HCT116 (cell line): ENCODE measurements around the gene TTYH3. TPM values are rescaled to one million over a fixed set of nuclear protein-coding genes. Genes with fewer than 3 reads are reported as not detected.

Experiments
- ATAC-seq: fragments of 200-7000 bp; cut with Tn5 transposase; 2 replicates; pipeline ENCODE4 v1.9.1; 2020; ENCODE audit warnings: mild to moderate bottlenecking, moderate library complexity
- BruUV-seq: library from RNA; stranded (reverse); fragments of 400-500 nt; replicated peaks from 2 replicates; lab custom pipeline; 2021; lab: Mats Ljungman, UMichigan
- CTCF ChIA-PET: fragments of 300-600 bp; sonication (Branson Sonifier 250); formaldehyde crosslinking; loops from one replicate; lab custom pipeline; 2021; ENCODE audit warnings: antibody characterized with exemption; lab: Charles Lee
- POLR2A ChIA-PET: fragments of 300-600, 350-600 bp; sonication (Branson Sonifier 250); formaldehyde crosslinking; loops from one replicate; lab custom pipeline; 2021; ENCODE audit warnings: antibody characterized with exemption; lab: Charles Lee
- RAD21 ChIA-PET, 2 experiments: fragments of 300-600 bp; sonication (Branson Sonifier 250); formaldehyde crosslinking; loops; one replicate each; lab custom pipeline; 2023; ENCODE audit warnings: low total read pairs in 2 of 2; ENCODE audit not compliant: uncharacterized antibody in 2 of 2, unreplicated experiment in 2 of 2, low non-redundant PET in 1 of 2; lab: Charles Lee
- DNase-seq: peaks from one replicate; pipeline ENCODE4 v3.0.0-alpha.2; 2010; ENCODE audit warnings: low read depth, low spot score
- H2AFZ ChIP-seq: fragments of 200-600 bp; shearing (Covaris generic), sonication (generic); 2 replicates; pipeline ENCODE4 v1.6.1; 2017; ENCODE audit warnings: low read depth, mixed run types, mixed read lengths, antibody characterized with exemption, low read length; ENCODE audit not compliant: poor library complexity, severe bottlenecking
- H3K27ac ChIP-seq: 2 replicates; pipeline ENCODE4 v1.5.1; 2012; ENCODE audit warnings: low read depth, low read length
- H3K27me3 ChIP-seq: fragments of 200-600 bp; sonication (generic); 2 replicates; pipeline ENCODE4 v1.6.1; 2016; ENCODE audit warnings: mixed run types, low read length, mixed read lengths; ENCODE audit not compliant: insufficient read depth
- H3K36me3 ChIP-seq, 2 experiments: fragments of 200-500 bp in 1 of 2; fragments of 200-600 bp in 1 of 2; sonication (Bioruptor generic) in 1 of 2; sonication (generic) in 1 of 2; 2 replicates each; pipeline versions ENCODE4 v1.5.1 to v1.6.1; 2014 to 2016; ENCODE audit warnings: low read length in 2 of 2, inconsistent platforms in 1 of 2, mixed read lengths in 1 of 2, mixed run types in 1 of 2; ENCODE audit not compliant: insufficient read depth in 2 of 2, control insufficient read depth in 1 of 2
- H3K4me1 ChIP-seq, 2 experiments: fragments of 200-600 bp in 1 of 2; sonication (generic) in 1 of 2; 2 replicates each; pipeline versions ENCODE4 v1.5.1 to v1.6.1; 2012 to 2017; ENCODE audit warnings: low read length in 2 of 2, inconsistent platforms in 1 of 2, mild to moderate bottlenecking in 1 of 2, mixed read lengths in 1 of 2, mixed run types in 1 of 2, moderate library complexity in 1 of 2; ENCODE audit not compliant: insufficient read depth in 2 of 2, control insufficient read depth in 1 of 2
- H3K4me2 ChIP-seq: fragments of 200-600 bp; sonication (generic); 2 replicates; pipeline ENCODE4 v1.6.1; 2017; ENCODE audit warnings: mixed run types, low read length, mixed read lengths
- H3K4me3 ChIP-seq, 2 experiments: fragments of 200-600 bp in 1 of 2; sonication (generic) in 1 of 2; replicated peaks in 1 of 2; 2 replicates each; pipeline ENCODE4 v1.5.1; 2011 to 2016; ENCODE audit warnings: low read length in 2 of 2, control low read depth in 1 of 2, low read depth in 1 of 2, mild to moderate bottlenecking in 1 of 2, mixed read lengths in 1 of 2, mixed run types in 1 of 2
- H3K79me2 ChIP-seq: fragments of 200-600 bp; sonication (generic); 2 replicates; pipeline ENCODE4 v1.6.1; 2017; ENCODE audit warnings: mild to moderate bottlenecking, mixed run types, low read length, moderate library complexity, mixed read lengths; ENCODE audit not compliant: insufficient read depth
- H3K9ac ChIP-seq: fragments of 200-600 bp; sonication (generic); 2 replicates; pipeline ENCODE4 v1.6.1; 2016; ENCODE audit warnings: low read length, mixed read lengths
- H3K9me2 ChIP-seq: fragments of 200-600 bp; sonication (generic), shearing (Covaris generic); 2 replicates; pipeline ENCODE4 v1.6.1; 2017; ENCODE audit warnings: mixed run types, mild to moderate bottlenecking, moderate library complexity; ENCODE audit not compliant: insufficient read depth
- H3K9me3 ChIP-seq, 2 experiments: fragments of 200-500 bp in 1 of 2; fragments of 200-600 bp in 1 of 2; sonication (Bioruptor generic) in 1 of 2; sonication (generic) in 1 of 2; 2 replicates each; pipeline ENCODE4 v1.6.1; 2014 to 2017; ENCODE audit warnings: low read length in 2 of 2, mixed read lengths in 2 of 2, inconsistent platforms in 1 of 2, low read depth in 1 of 2, mild to moderate bottlenecking in 1 of 2, mixed run types in 1 of 2, moderate library complexity in 1 of 2; ENCODE audit not compliant: control insufficient read depth in 1 of 2, insufficient read depth in 1 of 2
- H4K20me1 ChIP-seq: fragments of 200-600 bp; sonication (generic), shearing (Covaris generic); 2 replicates; pipeline ENCODE4 v1.6.1; 2017; ENCODE audit warnings: mixed run types, mild to moderate bottlenecking, moderate library complexity; ENCODE audit not compliant: insufficient read depth
- CEBPB ChIP-seq: IDR thresholded peaks from 2 replicates; pipeline ENCODE4 v1.6.1; 2012; ENCODE audit warnings: low read depth
- CTCF ChIP-seq, 3 experiments: fragments of 200-600 bp in 1 of 3; sonication (generic) in 1 of 3; IDR thresholded peaks in 2 of 3; conservative IDR thresholded peaks in 1 of 3; 2 replicates each; pipeline ENCODE4 v1.5.1; 2012 to 2017; ENCODE audit warnings: low read depth in 2 of 3, low read length in 2 of 3, antibody characterized with exemption in 1 of 3, borderline replicate concordance in 1 of 3, control low read depth in 1 of 3, mild to moderate bottlenecking in 1 of 3, mixed read lengths in 1 of 3, mixed run types in 1 of 3, moderate library complexity in 1 of 3; ENCODE audit not compliant: insufficient read depth in 1 of 3
- EZH2 ChIP-seq: fragments of 200-600 bp; sonication (generic); IDR thresholded peaks from 2 replicates; pipeline ENCODE4 v1.6.1; 2017; ENCODE audit warnings: antibody characterized with exemption, mixed run types
- EZH2phosphoT487 ChIP-seq: fragments of 200-600 bp; IDR thresholded peaks from 2 replicates; pipeline ENCODE4 v1.6.1; 2018; ENCODE audit warnings: antibody characterized with exemption, borderline replicate concordance
- FOSL1 ChIP-seq: IDR thresholded peaks from 2 replicates; pipeline ENCODE4 v1.6.1; 2012; ENCODE audit warnings: low read depth
- MAX ChIP-seq: IDR thresholded peaks from 2 replicates; pipeline ENCODE4 v1.6.1; 2012
- POLR2A ChIP-seq: IDR thresholded peaks from 2 replicates; pipeline ENCODE4 v1.7.0; 2011; ENCODE audit warnings: borderline replicate concordance; ENCODE audit not compliant: insufficient read depth, insufficient read length; ENCODE audit errors: extremely low read depth
- POLR2AphosphoS5 ChIP-seq: IDR thresholded peaks from 2 replicates; pipeline ENCODE4 v1.6.1; 2011; ENCODE audit warnings: mild to moderate bottlenecking, low read depth, low read length, moderate library complexity
- RAD21 ChIP-seq: IDR thresholded peaks from 2 replicates; pipeline ENCODE4 v1.6.1; 2012; ENCODE audit warnings: low read depth, mild to moderate bottlenecking
- REST ChIP-seq: IDR thresholded peaks from 2 replicates; pipeline ENCODE4 v1.6.1; 2012; ENCODE audit warnings: low read depth
- SIN3A ChIP-seq: IDR thresholded peaks from 2 replicates; pipeline ENCODE4 v1.6.1; 2012; ENCODE audit warnings: low read depth
- SP1 ChIP-seq: IDR thresholded peaks from 2 replicates; pipeline ENCODE4 v1.6.1; 2012; ENCODE audit warnings: low read depth
- SRF ChIP-seq: IDR thresholded peaks from 2 replicates; pipeline ENCODE4 v1.6.1; 2012; ENCODE audit warnings: low read depth
- TCF7L2 ChIP-seq: IDR thresholded peaks from 2 replicates; pipeline ENCODE4 v1.7.0; 2011; ENCODE audit warnings: borderline replicate concordance, inconsistent platforms; ENCODE audit not compliant: insufficient read depth, insufficient read length; ENCODE audit errors: extremely low read depth
- YY1 ChIP-seq: IDR thresholded peaks from 2 replicates; pipeline ENCODE4 v1.6.1; 2011; ENCODE audit warnings: low read length, low read depth, moderate library complexity, mild to moderate bottlenecking; ENCODE audit not compliant: insufficient replicate concordance; ENCODE audit errors: extremely low read depth
- ZBTB33 ChIP-seq: IDR thresholded peaks from 2 replicates; pipeline ENCODE4 v1.6.1; 2011; ENCODE audit warnings: mild to moderate bottlenecking, low read length, moderate library complexity; ENCODE audit not compliant: insufficient replicate concordance; ENCODE audit errors: extremely low read depth
- ZFX ChIP-seq: fragments of 450-650 bp; IDR thresholded peaks from 2 replicates; pipeline ENCODE4 v1.6.1; 2017
- ZNF274 ChIP-seq: fragments of 200-500 bp; sonication (Bioruptor generic); IDR thresholded peaks from 2 replicates; pipeline ENCODE4 v1.6.1; 2014; ENCODE audit warnings: mild to moderate bottlenecking, low read depth, low read length, inconsistent platforms
- intact Hi-C: fragments of 100-400 bp; cut with micrococcal nuclease; formaldehyde crosslinking; loops from 2 replicates; pipeline ENCODE4 v1.10.0; 2022
- total RNA-seq: library from RNA; stranded (reverse); gene quantifications from one replicate; pipeline ENCODE4 v1.2.1, GENCODE V29; 2021; ENCODE audit not compliant: unreplicated experiment

The TTYH3 gene
- total RNA-seq, 1 experiment from 2014 or later = 40.3 TPM

- Histone ChIP-seq H3K27ac (no peak overlapping the region), H2AFZ (no peak overlapping the region), H3K9ac (no peak overlapping the region), H3K9me2 (no peaks in the 10 kb centered on the region), H3K4me1 (peaks cover 7 to 17% of the 10 kb centered on the region in 2 experiments; a peak in 3 of 4 replicates), H4K20me1 (no peaks in the 10 kb centered on the region), H3K79me2 (no peaks in the 10 kb centered on the region), H3K4me3 (no peak overlapping the region), H3K36me3 (no peaks in the 10 kb centered on the region), H3K27me3 (no peaks in the 10 kb centered on the region), H3K9me3 (no peaks in the 10 kb centered on the region), H3K4me2 (no peak overlapping the region)
- intact Hi-C loops = loop anchor here (10.0 kb wide), 1 partner anchor 121 kb away; no protein-coding TSS in a partner anchor
- no TSS peak for BruUV-seq
- POLR2A ChIA-PET = no interaction called here
- TF ChIP-seq POLR2AphosphoS5 = no peak
- no peak for TF ChIP-seq EZH2
- no peak for TF ChIP-seq YY1
- TF ChIP-seq POLR2A = no peak
- no peak for TF ChIP-seq TCF7L2
- no peak for TF ChIP-seq MAX
- no peak for TF ChIP-seq CEBPB
- no peak for TF ChIP-seq SRF
- TF ChIP-seq SP1 = no peak
- no peak for TF ChIP-seq EZH2phosphoT487
- TF ChIP-seq RAD21 = no peak
- TF ChIP-seq ZFX = no peak
- no peak for TF ChIP-seq CTCF (IDR thresholded peaks at IDR 0.05 in 2 of 3, conservative IDR thresholded peaks at IDR 0.05 in 1 of 3; ENCODE audit: borderline replicate concordance in 1 of 3, insufficient read depth in 1 of 3, low read depth in 2 of 3, low read length in 2 of 3)
- TF ChIP-seq ZNF274 = no peak
- no peak for TF ChIP-seq REST
- no peak for TF ChIP-seq SIN3A
- no peak for TF ChIP-seq FOSL1
- no peak for TF ChIP-seq ZBTB33
- ATAC-seq (no peak), DNase-seq (no peak)
- RAD21 ChIA-PET = no interaction called here
- CTCF ChIA-PET = no interaction called here
These were observed 54.3 kb downstream of the TTYH3 start for GRCh38 chr7:2686101-2686500.
